HG03439 (cell line): ENCODE results near the gene NFYB.
"Not testable (repeated sequence)": the region's sequence is repeated elsewhere in the genome, so short reads cannot be mapped to it uniquely, and the experiment has no call there.

Experiments used
- ATAC-seq: cut with Tn5 transposase; IDR thresholded peaks from one replicate; pipeline ENCODE4 v1.9.1; 2021; ENCODE audit warnings: mild to moderate bottlenecking, moderate library complexity; ENCODE audit not compliant: unreplicated experiment

Gene NFYB

DNA sequence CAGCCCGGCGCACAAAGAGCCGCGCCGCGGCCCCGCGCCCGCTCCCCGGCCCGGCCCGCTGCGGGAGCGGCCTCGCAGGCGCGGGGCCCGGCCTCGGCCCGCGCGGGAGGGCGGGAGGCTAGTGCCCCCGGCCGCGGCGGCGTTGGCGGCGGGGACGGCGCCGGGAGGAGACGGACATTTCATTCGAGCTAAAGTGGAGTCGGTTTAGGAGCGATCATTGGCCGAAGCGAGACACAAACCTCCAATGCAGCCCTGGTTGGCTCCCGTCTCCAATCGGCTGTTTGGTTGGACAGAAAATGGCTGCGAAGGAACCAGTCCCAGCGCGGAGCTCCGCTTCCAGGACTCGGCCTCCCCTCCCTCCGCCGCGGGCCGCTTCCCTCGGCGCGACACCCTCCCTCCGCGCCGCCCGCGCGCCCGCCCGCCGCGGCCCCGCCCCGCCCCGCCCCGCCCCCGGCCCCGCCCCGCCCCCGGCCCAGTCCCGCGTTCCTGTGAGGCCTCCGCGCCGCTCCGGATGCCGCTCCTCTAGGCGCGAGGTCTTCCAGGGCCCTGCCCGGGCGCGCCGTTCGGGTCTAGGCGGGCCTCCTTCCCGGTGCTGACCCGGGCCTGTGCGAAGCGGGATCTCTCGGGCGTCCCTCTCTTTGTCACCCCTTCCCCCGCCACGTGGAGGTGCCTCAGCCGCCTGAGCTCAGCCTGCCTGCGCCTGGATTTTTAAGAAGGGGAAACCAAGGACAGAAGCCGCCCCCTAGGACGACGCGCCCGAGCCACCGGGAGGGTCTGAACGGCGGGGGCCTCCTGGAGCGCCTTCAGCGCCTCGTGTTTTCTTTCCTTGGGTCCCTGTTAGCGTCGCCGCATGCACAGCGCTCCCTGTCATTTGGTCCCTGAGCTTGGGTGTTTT lies at the start of gene NFYB:
NFYB (minus strand) TSS at position 309 of the 895 bp plus-strand sequence. CDS start 2,757 bp downstream, outside the sequence.
- ATAC-seq: peak; percentile 96

DNA sequence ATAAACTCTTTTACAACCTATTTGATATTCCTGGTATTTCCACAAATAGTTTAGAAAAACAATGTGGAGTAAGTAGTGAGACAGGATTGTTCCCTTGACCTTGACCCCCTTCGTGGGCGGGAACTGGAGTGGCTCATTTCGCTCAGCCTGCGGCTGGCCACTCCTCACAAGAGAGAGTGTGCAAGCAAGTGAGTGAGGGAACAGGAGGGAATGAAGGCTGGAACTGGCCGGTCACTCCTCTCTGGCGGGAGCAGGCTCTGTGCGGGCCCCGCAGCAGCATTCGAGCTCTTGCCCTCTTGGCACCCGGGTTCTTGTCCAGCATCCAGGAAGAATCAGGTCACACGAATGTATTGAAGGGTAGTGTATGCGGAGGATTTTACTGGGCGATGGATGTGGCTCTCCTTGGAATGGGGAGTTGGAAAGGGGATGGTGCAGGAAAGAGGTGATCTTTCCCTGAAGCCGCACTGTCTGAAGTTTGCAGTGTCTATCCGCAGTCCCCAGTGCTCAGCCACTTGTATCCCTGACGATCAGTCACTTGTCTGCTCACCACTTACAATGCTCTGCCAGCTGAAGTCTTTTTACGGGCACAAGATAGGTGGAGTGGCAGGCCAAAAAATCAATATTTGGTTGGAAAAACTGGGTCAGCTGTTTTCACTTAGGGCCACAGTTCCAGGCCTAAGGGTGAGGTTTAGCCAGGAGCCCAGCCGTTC lies 49.6 kb upstream of the NFYB start:
- ATAC-seq: no peak

DNA sequence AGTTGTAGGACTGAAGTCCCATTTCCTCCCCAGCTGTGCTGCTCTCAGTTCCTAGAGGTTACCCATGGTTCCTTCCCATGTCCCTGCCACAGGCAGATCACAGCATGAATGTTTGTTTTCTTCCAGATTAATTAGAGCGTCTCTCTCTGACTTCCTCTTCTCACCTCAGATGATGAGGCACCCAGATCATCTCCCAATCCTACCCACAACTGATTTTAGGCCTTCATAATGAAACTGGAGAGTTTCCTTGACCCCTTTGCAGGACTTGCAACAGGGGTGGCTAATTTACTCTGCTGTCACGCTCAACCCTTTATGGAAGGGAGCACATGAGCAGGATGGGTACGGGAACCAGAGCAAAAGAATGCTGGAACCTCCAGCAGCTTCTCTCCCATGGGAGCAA lies 45.4 kb upstream of the NFYB start:
- no peak for ATAC-seq

DNA sequence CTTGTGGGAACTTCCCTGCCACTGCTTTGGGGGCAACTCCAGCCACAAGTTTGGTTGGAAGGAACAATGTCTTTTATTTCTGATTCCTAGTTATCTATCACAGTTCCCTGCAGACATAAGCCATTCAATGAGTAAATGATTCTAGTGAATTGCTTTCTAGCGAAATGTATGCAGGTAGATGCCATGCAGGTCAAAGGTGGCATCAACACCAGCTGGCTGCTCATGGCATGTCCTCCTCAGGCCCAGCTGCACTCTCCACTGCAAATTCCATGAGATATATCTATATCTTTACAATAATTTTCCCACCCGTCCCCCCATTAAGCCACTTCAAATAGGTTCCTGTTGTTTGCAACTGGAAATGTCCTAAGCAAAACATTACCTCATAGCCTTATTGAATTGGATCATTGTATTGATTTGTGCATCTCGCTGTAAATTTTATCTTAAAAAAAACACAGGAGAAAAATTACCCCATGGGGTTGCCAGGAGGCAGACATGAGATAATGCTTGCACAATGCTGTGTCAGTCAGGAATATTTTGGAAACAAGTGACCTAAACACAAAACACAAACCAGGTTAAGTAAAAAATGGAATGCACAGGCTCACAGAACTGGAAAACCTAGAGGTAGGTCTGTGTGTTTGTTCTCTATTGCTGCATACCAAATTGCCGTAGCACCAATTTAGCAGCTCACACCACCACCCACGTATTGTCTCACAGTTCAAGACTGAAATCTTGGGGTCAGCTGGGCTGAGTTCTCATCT lies 44.8 kb upstream of the NFYB start:
- no peak for ATAC-seq

DNA sequence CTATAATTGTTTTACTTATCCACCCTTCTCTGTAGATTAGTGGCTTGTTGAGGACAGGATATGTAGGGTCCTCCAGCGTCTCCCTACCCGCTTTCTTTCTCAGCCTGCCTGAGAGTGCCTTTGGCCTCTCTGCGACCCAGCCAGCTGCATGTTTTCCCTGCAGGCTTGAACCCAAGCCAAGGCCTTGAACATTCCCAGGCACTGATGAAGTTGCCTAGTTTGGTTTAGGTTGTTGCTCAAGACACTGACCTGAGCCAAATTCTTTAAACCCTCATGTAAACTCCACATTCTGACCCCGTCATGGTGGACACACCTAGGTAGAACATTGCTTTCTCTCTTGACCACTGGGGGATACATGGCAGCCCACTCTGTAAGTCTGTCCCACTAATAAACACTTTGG lies 44.1 kb upstream of the NFYB start:
- ATAC-seq: no peak

DNA sequence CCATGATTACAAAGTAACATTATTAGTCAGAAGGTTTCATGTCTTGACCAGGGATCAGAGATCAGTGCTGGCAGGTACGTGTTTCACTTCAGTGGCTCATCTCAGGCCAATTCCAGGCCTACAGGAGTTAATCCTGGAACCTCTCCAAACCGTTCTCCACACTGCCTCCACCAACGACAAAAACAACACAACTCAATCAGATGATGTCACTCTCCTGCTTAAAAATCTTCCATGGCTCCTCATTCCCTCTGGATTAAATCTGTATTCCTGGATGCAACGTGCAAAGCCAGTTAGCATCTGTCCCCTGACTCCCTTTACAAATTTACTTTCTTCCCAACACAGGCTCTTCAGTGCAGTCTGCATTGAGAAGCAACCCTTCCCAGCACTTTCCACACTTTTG lies 43.3 kb upstream of the NFYB start:
- no peak for ATAC-seq

DNA sequence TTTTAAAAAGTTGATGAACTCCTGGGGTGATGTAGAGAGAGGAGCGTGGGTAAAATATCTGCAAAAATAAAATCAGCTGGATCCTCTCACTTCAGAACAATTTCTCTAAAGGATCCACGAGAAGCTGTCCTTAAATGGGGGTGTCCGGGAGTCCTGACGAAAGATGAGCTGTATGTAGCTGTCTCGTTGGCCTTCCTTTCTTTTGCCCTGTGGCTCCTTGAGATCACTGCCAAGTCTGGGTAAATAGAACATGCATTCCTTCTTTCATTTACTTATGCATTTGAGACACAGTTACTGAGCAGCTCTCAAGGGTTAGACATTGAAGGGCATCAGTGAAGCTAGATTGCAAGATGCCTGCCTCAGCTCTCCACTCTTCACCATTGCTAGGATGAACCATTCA lies 42.4 kb upstream of the NFYB start:
- ATAC-seq: no peak

DNA sequence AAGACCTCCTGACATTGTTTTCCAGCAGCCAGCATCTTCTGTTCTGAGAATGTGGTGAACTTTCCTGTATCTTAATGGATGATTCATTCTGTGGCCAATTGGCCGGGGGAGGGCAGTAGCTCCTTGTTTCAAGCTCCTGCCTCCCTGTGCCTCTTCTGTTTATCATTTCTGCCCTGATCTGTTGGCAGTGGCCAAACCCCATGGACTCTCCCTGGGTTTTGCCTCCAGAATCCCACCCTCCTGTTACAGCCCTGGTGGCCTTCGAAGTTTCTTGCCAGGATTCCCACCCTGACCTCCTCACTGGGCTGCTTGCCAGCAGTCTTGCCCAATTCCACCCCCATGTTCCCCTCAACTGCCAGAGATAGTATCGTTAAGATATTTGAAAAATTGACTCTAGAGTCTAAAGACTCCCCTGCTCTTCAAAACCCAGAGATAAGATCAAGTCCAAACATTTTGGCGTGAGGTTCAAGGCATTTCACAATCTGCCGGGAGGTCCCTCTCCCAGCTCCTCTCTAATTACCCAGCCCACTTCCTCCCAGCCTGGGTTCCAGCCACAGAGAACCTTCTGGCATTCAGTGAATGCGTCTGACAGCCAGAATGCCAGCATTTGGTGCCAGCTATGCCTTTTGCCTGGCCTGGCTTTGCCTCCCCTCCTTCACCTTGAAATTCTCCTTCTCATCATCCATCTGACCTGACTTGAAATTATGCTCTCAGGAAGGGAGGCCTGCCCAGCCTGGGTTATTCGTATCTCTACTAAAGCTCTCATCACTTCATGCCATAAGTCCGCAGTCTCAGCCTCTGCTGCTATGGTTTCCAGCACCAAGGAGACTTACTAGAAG lies 39.9 kb upstream of the NFYB start:
- no peak for ATAC-seq

DNA sequence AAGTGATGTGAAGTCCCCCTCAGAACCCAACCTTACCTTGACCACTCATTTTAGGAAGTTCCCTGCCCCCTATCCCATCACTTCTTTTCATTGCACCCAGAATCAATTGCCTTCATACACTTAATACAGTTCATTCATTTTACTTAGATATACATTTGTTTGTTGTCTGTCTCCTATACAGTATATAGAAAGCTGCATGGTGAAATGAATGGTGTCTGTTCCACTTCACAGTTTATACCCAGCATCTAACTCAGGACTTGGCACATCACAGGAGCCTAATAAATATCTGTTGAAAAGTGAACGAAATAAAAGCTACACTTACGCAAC lies 39.3 kb upstream of the NFYB start:
- no peak for ATAC-seq

DNA sequence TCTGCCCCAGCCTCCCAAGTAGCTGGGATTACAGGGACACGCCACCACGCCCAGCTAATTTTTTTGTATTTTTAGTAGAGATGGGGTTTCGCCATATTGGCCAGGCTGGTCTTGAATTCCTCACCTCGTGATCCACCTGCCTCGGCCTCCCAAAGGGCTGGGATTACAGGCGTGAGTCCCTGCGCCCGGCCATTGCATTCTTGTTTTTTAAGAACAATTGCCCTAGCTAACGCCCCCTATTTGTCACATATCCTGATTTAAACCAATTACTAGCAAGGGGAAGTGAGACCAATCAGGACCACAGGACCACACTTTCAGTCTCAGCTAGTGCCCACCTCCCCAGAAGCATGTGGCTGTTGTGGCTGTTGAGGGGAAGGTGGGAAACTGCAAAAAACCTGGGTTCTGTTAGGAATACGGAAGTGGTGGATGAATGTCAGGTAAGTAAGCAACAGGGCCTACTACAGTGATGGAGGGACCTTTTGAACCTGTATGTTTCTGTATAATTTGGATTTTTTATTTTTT lies 37.8 kb upstream of the NFYB start:
- no peak for ATAC-seq

DNA sequence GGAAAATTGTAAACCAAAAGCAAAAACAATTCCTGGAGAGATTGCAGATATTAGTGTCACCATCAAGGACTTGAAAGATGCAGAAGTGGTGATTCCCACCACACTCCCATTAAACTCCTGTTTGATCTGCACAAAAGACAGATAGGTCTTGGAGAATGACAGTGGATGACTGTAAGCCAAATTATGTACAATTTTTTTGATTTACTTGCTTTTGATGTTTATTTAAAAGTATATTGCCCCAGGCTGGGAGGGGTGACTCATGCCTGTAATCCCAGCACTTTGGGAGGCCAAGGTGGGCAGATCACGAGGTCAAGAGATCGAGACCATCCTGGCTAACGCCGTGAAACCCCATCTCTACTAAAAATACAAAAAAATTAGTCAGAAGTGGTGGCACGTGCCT lies 35.8 kb upstream of the NFYB start:
- not testable (repeated sequence) for ATAC-seq

DNA sequence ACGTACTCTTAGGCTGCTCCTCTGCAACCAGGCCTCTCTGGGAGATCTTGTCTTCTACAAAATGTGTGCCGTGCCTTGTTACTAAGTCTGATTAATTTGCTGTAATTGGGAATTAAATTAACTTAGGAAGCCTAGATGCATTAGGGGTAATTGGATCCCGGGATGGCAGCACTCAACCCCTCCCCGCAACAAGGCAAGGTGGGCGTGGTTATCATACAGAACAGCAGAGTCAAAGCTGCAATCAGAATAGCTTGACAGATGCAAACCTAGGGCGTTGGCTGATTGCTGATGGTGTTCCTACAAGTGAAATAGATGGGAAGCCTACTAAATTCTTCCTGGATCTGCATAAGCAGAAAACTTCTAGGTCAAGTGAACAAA lies 34.5 kb upstream of the NFYB start:
- no peak for ATAC-seq

DNA sequence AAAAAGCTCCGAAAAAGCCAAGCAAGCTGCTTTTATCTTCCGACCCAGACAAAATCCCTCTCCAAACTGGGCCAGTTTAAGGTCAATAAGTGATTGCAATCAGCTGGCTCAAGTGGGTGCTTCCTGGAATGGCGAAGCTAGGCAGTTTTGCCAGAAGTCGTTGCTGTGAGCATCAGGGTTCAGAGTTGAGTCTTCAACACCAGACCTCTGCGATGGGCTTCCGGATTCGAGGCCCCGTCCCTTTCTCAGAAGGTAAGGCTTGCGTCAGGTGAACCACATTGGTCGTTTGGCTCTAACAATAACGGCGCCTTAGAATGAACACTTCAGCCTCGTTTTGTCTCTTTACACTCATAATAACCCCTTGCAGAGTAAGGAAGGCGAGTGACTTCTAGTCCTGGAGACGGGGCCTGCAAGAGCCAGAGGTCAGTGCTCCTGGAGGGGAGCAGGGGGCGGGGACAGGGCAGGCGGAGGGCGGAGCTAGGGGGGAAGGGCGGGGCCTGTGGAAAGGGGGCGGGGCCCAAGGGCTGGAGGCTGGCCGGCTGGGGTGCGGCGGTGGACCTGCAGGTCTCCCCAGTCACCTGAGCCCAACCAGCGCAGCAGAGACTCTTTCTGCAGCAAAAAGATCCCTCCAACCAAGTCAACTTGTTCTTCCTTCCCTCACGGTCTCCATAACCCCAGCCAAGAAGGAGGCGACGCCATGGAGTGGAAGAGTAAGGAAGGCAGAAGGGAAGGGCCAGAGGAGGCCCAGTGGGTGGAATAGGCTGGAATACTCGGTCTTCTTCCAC lies 34.0 kb upstream of the NFYB start:
- ATAC-seq: no peak

DNA sequence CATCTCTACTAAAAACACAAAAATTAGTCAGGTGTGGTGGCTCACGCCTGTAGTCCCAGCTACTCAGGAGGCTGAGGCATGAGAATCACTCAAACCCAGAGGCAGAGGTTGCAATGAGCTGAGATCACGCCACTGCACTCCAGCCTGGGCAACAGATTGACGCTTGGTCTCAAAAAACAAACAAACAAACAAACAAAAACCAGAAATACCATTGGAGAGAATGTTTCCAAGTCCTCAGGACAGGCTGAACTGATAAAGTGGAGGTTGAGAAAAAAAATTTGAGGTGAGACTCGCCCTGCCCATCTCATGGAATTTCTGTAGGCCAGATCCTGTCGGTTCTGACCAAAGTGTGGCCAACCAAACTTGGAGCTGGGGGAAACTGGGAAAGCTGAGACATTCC lies 30.6 kb upstream of the NFYB start:
- no peak for ATAC-seq

DNA sequence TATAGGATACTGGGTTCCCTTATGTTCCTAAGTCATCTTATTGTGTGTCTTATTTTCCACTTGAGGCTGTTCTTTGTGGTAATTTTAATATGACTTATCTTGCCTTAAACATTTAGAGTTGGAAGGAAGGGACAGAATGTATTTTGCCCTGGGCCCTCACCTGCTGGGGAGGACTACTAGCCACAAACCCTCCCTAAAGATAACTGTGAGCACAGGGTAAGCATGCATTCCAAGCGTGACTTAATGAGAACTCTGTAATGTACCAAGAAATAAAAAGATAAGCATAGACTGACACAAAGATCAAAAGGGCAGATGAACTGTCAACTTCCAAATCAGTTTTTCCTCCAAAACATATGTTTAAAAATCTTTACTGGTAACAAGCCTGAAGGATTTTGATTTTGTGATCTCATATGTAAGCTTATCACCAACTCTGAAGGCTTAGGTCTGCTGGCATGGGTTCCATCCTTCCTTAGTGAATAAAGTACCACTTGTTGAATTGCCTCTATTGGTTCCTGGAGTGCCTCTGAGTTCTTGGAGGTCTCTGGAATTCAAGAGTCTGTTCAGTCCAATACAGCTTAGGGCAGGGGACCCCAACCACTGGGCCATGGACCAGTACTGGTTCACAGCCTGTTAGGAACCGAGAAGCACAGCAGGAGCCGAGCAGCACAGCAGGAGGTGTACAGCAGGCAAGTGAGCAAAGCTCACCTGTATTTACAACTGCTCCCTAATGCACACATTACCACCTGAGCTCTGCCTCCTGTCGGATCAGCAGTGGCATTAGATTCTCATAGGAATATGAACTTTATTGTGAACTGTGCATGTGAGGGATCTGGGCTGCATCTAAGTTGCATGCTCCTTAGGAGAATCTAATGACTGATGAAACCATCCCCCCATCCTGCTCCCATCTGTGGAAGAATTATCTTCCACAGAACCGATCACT lies 29.8 kb upstream of the NFYB start:
- ATAC-seq: no peak

DNA sequence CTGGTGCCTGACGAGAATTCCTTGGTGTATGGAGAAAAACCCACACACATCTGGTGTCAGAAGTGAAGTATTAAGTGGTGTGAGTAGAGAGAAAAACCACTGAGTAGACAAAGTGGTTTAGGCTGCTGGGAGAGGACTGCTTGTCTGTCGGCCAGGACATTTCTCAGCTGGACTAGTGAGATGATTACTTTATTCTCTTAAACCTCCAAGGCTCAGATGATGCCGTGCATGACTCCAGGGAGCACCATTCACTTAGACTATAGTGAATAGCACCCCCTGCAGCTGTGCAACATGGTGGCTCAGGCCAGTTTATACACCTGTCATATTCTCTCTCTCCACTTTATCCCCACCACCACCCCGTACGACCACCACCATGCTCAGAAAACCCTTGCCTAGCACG lies 28.5 kb upstream of the NFYB start:
- no peak for ATAC-seq

DNA sequence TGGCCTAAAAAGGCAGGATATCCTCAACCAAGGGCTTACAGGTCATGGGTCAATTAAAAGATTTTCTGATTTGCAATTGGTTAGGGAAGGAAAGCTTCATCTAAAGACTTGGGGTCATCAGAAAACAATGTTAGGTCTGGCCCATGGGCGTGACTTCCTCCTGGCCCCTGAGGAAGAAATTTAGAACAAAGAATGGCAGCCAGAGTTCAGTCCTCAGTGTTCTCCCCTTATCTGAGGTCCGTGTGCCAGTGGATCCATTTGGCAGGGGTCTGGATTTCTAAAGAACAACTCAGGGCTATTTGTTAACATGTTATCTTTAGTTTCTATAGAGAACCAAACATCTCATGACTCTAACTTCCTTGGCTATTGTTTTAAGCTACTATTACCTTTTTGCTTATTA lies 27.8 kb upstream of the NFYB start:
- no peak for ATAC-seq

DNA sequence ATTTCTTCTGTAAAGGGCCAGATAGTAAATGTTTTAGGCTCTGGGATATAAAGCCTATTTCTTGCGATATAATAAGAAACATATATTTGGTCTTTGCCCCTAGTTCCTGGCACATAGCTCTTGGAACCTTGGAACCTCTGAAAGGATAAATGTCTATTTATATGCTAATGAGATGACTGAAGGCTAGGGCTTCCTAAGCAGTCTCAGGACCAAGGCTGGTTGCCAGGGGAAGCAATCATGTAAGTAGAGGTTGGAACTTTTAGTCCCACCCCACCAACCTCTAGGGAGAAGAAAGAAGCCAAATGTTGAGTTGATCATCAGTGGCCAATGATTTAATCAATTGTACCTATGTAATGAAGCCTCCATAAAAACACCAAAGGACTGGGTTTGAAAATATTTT lies 26.6 kb upstream of the NFYB start:
- no peak for ATAC-seq

DNA sequence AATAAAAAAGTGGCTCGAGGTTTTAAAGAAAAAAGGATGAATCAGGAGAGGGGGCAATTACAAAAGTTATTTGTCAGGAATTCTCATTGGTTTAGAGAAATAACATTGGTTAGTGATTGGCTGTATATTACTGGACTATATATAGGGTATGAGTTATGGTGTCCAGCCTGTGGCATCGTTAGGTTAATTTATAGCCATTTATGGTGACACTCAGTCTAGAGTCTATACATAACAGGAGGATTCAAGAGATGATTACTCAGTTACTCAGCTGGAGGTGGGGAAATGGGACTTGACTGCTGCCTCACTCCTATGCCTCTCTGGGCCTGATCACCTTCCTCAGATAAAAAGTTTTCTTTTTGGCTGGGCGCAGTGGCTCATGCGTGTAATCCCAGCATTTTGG lies 25.6 kb upstream of the NFYB start:
- ATAC-seq: no peak
